ES-I3 (cell line): Measurements from ENCODE around the gene LRP3.
"Not testable (repeated sequence)": the region's sequence is repeated elsewhere in the genome, so short reads cannot be mapped to it uniquely, and the experiment has no call there.

Experiments used
- H3K36me3 ChIP-seq: 2 replicates; pipeline ENCODE4 v1.6.1; 2013; ENCODE audit warnings: mild to moderate bottlenecking, low read length, control low read depth, moderate library complexity; ENCODE audit not compliant: insufficient read depth
- H3K4me1 ChIP-seq: 2 replicates; pipeline ENCODE4 v1.6.1; 2013; ENCODE audit warnings: mild to moderate bottlenecking, control low read depth, low read length; ENCODE audit not compliant: insufficient read depth
- H3K9ac ChIP-seq: 2 replicates; pipeline ENCODE4 v1.6.1; 2013; ENCODE audit warnings: low read depth, mild to moderate bottlenecking, low read length, moderate library complexity
- H3K9me3 ChIP-seq: 2 replicates; pipeline ENCODE4 v1.6.1; 2013; ENCODE audit warnings: mild to moderate bottlenecking, low read length, moderate library complexity; ENCODE audit not compliant: control insufficient read depth, insufficient read depth

The LRP3 gene

GRCh38 chr19:33202546-33203507, 8.7 kb downstream of the LRP3 start:
- Histone ChIP-seq H3K4me1 (no peaks in the 10 kb centered on the region), H3K9me3 (no peaks in the 10 kb centered on the region), H3K36me3 (no peaks in the 10 kb centered on the region), H3K9ac (no peak overlapping the region)

DNA sequence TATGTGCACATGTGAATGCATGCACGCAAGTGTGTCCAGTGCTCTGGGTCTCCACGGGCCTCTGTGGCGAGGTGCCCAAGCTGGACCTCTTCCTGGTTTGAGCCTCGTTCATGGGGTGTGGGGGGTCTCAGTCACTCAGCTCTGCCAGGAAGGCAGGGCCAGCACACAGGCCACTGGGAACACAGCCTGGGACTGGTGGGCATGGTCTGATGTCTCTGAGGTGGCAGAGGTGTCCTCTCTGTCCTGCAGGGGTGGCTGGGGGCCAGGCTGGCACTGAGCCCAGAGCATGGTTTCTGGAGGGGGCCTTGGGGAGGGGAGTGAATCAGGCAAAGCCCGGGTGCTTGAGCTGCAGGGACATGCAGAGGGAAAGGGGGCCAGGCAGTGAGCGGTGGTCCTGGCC, 9.4 kb downstream of the LRP3 start:
- H3K4me1 ChIP-seq = no peaks in the 10 kb centered on the region
- no peaks in the 10 kb centered on the region for H3K36me3 ChIP-seq
- no peak overlapping the region for H3K9ac ChIP-seq
- H3K9me3 ChIP-seq = no peaks in the 10 kb centered on the region

DNA sequence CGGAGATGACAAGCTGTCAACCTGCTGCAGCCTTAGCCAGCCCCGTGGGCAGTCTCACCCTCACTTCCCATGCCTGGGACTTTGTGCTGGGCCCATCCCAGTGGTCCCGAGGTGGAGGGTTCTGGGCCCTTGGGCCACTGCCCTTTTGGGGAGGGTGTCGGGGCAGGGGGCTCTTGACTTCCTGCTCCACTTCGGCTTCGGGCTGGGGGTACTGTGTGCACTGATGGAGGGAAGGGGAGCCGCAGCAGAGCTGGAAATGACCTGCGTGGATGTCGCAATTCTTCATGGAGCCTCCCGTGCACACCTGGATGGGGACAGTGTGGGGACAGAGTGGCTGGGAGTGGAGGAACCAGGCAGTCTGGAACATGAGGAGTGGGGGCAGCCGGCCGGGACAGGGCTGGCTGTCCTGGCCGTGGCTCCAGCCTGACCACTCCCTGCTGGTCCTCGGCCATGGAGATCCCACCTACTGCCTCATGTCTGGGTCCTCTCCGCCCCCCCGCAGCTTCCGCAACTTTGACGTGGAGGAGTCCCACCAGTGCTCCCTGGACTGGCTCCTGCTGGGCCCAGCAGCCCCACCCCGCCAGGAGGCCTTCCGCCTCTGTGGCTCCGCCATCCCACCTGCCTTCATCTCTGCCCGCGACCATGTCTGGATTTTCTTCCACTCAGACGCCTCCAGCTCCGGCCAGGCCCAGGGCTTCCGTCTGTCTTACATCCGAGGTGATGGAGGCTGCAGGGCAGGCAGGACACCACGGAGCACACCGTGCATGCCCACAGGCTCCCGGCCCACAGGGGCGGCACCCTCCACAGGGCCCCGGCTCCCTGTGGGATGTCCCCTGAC, 10.2 kb downstream of the LRP3 start:
- no peak overlapping the region for H3K9ac ChIP-seq
- no peaks in the 10 kb centered on the region for H3K36me3 ChIP-seq
- H3K9me3 ChIP-seq = no peaks in the 10 kb centered on the region
- no peaks in the 10 kb centered on the region for H3K4me1 ChIP-seq

GRCh38 chr19:33205110-33205509, 11.0 kb downstream of the LRP3 start:
- H3K4me1 ChIP-seq = no peaks in the 10 kb centered on the region
- no peaks in the 10 kb centered on the region for H3K36me3 ChIP-seq
- H3K9me3 ChIP-seq = no peaks in the 10 kb centered on the region
- no peak overlapping the region for H3K9ac ChIP-seq

- H3K9me3 ChIP-seq = no peaks in the 10 kb centered on the region
- no peak overlapping the region for H3K9ac ChIP-seq
- H3K36me3 ChIP-seq = no peaks in the 10 kb centered on the region
- no peaks in the 10 kb centered on the region for H3K4me1 ChIP-seq
Observed at GRCh38 chr19:33205531-33206260, 11.6 kb downstream of the LRP3 start.

GRCh38 chr19:33206261-33207039, 12.3 kb downstream of the LRP3 start:
- H3K36me3 ChIP-seq = no peaks in the 10 kb centered on the region
- no peak overlapping the region for H3K9ac ChIP-seq
- no peaks in the 10 kb centered on the region for H3K4me1 ChIP-seq
- no peaks in the 10 kb centered on the region for H3K9me3 ChIP-seq

GRCh38 chr19:33207040-33207620, 13.0 kb downstream of the LRP3 start:
- Histone ChIP-seq H3K9ac (no peak overlapping the region), H3K4me1 (no peaks in the 10 kb centered on the region), H3K36me3 (no peaks in the 10 kb centered on the region), H3K9me3 (no peaks in the 10 kb centered on the region)

GRCh38 chr19:33207903-33208302, 13.8 kb downstream of the LRP3 start:
- Histone ChIP-seq H3K36me3 (no peaks in the 10 kb centered on the region), H3K4me1 (no peaks in the 10 kb centered on the region), H3K9me3 (no peaks in the 10 kb centered on the region), H3K9ac (no peak overlapping the region)

- Histone ChIP-seq H3K36me3 (no peaks in the 10 kb centered on the region), H3K4me1 (no peaks in the 10 kb centered on the region), H3K9ac (no peak overlapping the region), H3K9me3 (no peaks in the 10 kb centered on the region)
Observed at GRCh38 chr19:33208371-33208895, 14.3 kb downstream of the LRP3 start.

DNA sequence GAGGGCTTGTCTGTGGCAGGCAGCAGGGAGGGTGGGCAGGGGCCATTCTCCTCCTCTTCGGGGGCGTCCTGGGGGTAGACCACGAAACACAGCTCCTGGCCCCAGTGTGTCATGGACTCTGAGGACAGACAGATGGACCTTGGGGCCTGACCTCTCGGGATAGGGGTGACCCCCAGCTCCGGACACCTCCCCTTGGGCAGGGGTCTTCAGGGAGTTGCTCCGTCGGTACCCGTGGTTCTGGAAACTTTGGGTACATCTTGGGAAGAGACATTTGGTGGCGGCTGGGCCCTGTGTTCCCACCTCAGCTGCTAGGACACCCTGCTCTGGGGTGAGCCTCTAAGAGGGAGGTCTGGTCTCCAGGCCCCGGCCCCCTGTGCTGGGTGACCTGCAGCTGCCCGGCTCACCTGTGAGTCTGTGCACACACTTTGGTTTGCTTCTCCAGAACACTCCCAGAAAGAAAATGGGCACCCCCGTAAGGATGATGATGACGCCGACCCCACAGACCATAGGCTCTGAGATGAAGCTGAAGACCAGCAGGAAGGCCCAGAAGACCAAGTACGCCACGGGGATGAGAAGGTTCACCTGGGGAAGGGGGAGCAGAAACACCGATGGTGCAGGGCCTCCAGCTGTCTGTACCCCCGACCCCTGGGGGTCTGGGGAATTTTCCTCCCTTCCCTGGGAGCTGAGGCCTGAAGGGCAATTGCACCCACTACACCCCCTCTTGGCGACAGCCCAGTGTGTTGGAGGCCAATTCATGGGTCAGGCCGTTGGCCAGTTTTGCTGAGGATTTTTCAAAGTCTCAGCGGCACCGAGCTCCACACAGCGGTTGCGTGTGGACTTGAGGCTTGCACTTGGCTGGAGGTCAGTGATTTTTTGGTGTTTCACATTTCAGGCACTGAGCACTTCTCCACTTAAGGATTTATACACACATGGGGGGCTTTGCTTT, 15.0 kb downstream of the LRP3 start:
- H3K36me3 ChIP-seq = no peaks in the 10 kb centered on the region
- H3K9me3 ChIP-seq = no peaks in the 10 kb centered on the region
- H3K4me1 ChIP-seq = no peaks in the 10 kb centered on the region
- no peak overlapping the region for H3K9ac ChIP-seq

- not testable (repeated sequence) for H3K36me3 ChIP-seq, H3K4me1 ChIP-seq, H3K9ac ChIP-seq
Observed at GRCh38 chr19:33209850-33210230, 15.7 kb downstream of the LRP3 start.

DNA sequence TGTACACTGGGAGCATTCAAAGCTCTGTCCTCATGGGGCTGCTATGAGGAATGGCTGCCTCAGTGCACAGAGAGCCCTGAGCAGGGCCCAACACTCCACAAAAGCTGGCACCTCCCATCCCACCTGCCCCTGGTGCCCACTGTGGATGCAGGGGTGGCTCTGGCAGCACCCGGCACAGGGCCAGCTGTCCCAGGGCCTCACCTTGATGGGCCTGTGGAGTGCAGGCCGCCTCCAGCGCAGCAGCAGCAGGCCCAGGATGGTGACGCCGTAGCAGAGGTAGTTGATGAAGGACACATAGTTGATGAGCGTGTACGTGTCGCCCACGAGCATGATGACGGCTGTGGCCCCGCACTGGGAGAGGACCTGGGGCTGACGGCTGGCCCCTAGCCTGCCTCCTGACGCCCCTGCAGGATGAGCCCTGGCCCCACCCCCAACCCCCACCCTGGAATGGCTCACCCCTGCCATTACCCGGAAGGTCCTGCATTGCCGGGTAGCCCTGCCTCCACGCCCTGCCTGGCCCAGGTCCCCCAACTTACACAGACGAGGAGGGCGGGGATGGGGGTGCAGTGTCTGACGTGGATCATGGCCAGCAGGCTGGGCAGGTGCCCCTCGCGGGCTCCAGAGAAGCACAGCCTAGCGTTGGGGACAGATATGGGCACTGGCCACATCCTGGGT, 16.3 kb downstream of the LRP3 start:
- H3K4me1 ChIP-seq = no peaks in the 10 kb centered on the region
- no peak overlapping the region for H3K9ac ChIP-seq
- H3K36me3 ChIP-seq = no peaks in the 10 kb centered on the region
- no peaks in the 10 kb centered on the region for H3K9me3 ChIP-seq

More at GRCh38 chr19:33209850-33210230, 15.7 kb downstream of the LRP3 start:
- H3K9me3 ChIP-seq = not testable (repeated sequence)
